ENCODE measurements around the gene RAX2. TPM values are rescaled to one million over a fixed set of nuclear protein-coding genes. Genes with fewer than 3 reads are reported as not detected.
A peak's percentile ranks its signal among the peaks of the same experiment; 100 is the strongest.

RAX2 gene
- total RNA-seq (2013; cell fraction: nucleolus; rRNA removed): not detected in 2 replicates
- not detected in 2 replicates for total RNA-seq (2014; rRNA removed)
- not detected in 2 replicates for total RNA-seq (2014; rRNA removed; fragmentation: Illumina TruSeq; extraction: Trizol)
- total RNA-seq (2021): not detected in 2 replicates
- polyA plus RNA-seq (2011; ENCODE audit: low read depth): not detected
- polyA plus RNA-seq (2011; rRNA removed): not detected in 2 replicates
- not detected in 2 replicates for polyA plus RNA-seq (2011; cell fraction: cytosol; rRNA removed)
- polyA plus RNA-seq (2011; cell fraction: nucleus; rRNA removed): not detected in 2 replicates
- polyA plus RNA-seq (2012): not detected in 2 replicates
- polyA plus RNA-seq (2014; fragmentation: Illumina TruSeq; extraction: Trizol): not detected in 2 replicates
- not detected for polyA plus RNA-seq (2014; fragmentation: Nextera tagmentation; extraction: Ambion mirVana)
- polyA plus RNA-seq (2014; rRNA removed): not detected in 2 replicates
- not detected for polyA plus RNA-seq (2016; fragmentation: Nextera tagmentation; extraction: Ambion mirVana)
- polyA minus RNA-seq (2011; rRNA and poly(A)+ RNA removed): not detected in 2 replicates
- polyA minus RNA-seq (2011; cell fraction: cytosol; rRNA and poly(A)+ RNA removed): not detected in 2 replicates
- not detected in 2 replicates for polyA minus RNA-seq (2011; cell fraction: nucleus; rRNA and poly(A)+ RNA removed)
- Bru-seq, nascent RNA: not detected
- percentile 16 among the genes with signal in this experiment for BruChase-seq, experiment 1, labeled RNA remaining after a 6-hour chase
- not detected for BruChase-seq, experiment 2, labeled RNA remaining after a 2-hour chase
- long read RNA-seq, experiment 1: 0 reads
- long read RNA-seq, experiment 2: 0 reads

DNA sequence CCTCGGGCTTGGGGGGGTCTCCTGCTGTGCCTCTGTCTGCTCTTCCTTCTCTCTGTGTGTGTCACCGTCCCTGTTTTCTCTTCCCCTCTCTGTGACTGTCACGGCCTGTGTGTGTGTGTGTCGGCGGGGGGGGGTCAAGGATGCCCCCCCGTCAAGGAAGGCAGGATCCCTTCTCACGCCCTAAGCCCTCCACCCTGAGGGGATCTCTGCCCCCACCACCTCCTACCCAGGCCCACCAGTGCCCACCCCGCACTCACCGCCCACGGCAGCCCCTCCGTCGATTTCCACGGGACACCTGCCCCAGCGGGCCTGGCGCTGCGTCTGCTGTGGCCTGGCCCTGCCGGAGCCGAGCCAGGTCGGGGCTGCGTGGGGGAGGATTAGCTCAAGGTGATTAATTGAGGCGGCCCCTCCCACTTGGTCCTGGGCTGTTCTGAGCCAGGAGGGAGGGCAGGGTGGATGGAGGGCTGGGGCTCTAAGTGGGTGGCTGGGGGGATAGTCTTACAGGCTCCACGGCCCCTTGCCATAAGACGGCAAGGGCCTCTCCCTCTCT is at the start of gene RAX2:
RAX2 (minus strand) TSS at position 323 of the 550 bp plus-strand sequence. CDS start 486 bp downstream, outside the sequence.
- no peak for DNase-seq (ENCODE audit: low read depth, low spot score)
- CTCF ChIA-PET: interaction anchor here (0.6 kb wide), 1 partner anchor 216 kb away, joined by 5 read pairs; no protein-coding TSS in a partner anchor
- H3K4me3 ChIP-seq: no peak within 1 kb of the TSS
- in situ Hi-C loops (cut with MboI): no loop called here
- no peaks in the 10 kb centered on the region for H3K79me2 ChIP-seq (ENCODE audit: control insufficient read depth, insufficient read depth, low read length)
- no peaks in the 10 kb centered on the region for H3K27me3 ChIP-seq (replicated peaks in 1 of 2; ENCODE audit: control insufficient read depth in 2 of 2, insufficient read depth in 2 of 2, low read length in 1 of 2)
- no peak for ATAC-seq
- H3K4me1 ChIP-seq (ENCODE audit: control insufficient read depth, insufficient read depth, low read length): no peaks in the 10 kb centered on the region
- H3K9ac ChIP-seq (ENCODE audit: control insufficient read depth, insufficient read depth, low read length): no peak within 1 kb of the TSS
- POLR2A ChIA-PET: no interaction called here
- BruUV-seq (replicated peaks): no TSS peak
- H3K9me3 ChIP-seq (replicated peaks; ENCODE audit: control insufficient read depth, insufficient read depth, low read length): no peaks in the 10 kb centered on the region
- H3K27ac ChIP-seq (ENCODE audit: control insufficient read depth, insufficient read depth): no peak within 1 kb of the TSS
- H3K36me3 ChIP-seq (ENCODE audit: control insufficient read depth in 2 of 2, insufficient read depth in 2 of 2, low read length in 1 of 2): peaks cover 0 to 13% of the 10 kb centered on the region in 2 experiments; a peak in 2 of 4 replicates
- 54% methylated on average over 23 of the region's 23 CpGs for WGBS (ENCODE audit: insufficient coverage, insufficient replicate concordance, low lambda C conversion rate, missing lambda C conversion rate)
- H4K20me1 ChIP-seq (ENCODE audit: control insufficient read depth, insufficient read depth): no peaks in the 10 kb centered on the region
- intact Hi-C loops (cut with micrococcal nuclease; ENCODE audit: unreplicated experiment): no loop called here
- SMC1A ChIA-PET (ENCODE audit: uncharacterized antibody, unreplicated experiment): no interaction called here
- no peak for FAIRE-seq
- no peak within 1 kb of the TSS for H3K4me2 ChIP-seq (ENCODE audit: control insufficient read depth, insufficient read depth)
- no peak within 1 kb of the TSS for H2AFZ ChIP-seq (ENCODE audit: control insufficient read depth, low read depth, low read length)
- RAD21 ChIA-PET (ENCODE audit: unreplicated experiment): no interaction called here
- TF ChIP-seq NFXL1 (IDR thresholded peaks at IDR 0.05; ENCODE audit: borderline replicate concordance) (no peak), EP300 (IDR thresholded peaks at IDR 0.05; ENCODE audit: borderline replicate concordance in 1 of 2, control insufficient read depth in 1 of 2, low read depth in 2 of 2, low read length in 2 of 2) (no peak), HDAC6 (IDR thresholded peaks at IDR 0.05; ENCODE audit: unreplicated experiment) (no peak), CHD4 (IDR thresholded peaks at IDR 0.05) (no peak), SMARCA5 (IDR thresholded peaks at IDR 0.05) (no peak), POLR2AphosphoS5 (IDR thresholded peaks at IDR 0.05; ENCODE audit: low read length) (no peak), NFIC (IDR thresholded peaks at IDR 0.05; ENCODE audit: low read depth, low read length) (no peak), RB1 (IDR thresholded peaks at IDR 0.05; ENCODE audit: borderline replicate concordance) (no peak), ZBED1 (IDR thresholded peaks at IDR 0.05; ENCODE audit: borderline replicate concordance) (no peak)
- TF ChIP-seq, protein P1, sequence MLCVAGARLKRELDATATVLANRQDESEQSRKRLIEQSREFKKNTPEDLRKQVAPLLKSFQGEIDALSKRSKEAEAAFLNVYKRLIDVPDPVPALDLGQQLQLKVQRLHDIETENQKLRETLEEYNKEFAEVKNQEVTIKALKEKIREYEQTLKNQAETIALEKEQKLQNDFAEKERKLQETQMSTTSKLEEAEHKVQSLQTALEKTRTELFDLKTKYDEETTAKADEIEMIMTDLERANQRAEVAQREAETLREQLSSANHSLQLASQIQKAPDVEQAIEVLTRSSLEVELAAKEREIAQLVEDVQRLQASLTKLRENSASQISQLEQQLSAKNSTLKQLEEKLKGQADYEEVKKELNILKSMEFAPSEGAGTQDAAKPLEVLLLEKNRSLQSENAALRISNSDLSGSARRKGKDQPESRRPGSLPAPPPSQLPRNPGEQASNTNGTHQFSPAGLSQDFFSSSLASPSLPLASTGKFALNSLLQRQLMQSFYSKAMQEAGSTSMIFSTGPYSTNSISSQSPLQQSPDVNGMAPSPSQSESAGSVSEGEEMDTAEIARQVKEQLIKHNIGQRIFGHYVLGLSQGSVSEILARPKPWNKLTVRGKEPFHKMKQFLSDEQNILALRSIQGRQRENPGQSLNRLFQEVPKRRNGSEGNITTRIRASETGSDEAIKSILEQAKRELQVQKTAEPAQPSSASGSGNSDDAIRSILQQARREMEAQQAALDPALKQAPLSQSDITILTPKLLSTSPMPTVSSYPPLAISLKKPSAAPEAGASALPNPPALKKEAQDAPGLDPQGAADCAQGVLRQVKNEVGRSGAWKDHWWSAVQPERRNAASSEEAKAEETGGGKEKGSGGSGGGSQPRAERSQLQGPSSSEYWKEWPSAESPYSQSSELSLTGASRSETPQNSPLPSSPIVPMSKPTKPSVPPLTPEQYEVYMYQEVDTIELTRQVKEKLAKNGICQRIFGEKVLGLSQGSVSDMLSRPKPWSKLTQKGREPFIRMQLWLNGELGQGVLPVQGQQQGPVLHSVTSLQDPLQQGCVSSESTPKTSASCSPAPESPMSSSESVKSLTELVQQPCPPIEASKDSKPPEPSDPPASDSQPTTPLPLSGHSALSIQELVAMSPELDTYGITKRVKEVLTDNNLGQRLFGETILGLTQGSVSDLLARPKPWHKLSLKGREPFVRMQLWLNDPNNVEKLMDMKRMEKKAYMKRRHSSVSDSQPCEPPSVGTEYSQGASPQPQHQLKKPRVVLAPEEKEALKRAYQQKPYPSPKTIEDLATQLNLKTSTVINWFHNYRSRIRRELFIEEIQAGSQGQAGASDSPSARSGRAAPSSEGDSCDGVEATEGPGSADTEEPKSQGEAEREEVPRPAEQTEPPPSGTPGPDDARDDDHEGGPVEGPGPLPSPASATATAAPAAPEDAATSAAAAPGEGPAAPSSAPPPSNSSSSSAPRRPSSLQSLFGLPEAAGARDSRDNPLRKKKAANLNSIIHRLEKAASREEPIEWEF (IDR thresholded peaks at IDR 0.05; ENCODE audit: insufficient replicate concordance, low read depth, low read length): no peak
- TF ChIP-seq, protein P2, sequence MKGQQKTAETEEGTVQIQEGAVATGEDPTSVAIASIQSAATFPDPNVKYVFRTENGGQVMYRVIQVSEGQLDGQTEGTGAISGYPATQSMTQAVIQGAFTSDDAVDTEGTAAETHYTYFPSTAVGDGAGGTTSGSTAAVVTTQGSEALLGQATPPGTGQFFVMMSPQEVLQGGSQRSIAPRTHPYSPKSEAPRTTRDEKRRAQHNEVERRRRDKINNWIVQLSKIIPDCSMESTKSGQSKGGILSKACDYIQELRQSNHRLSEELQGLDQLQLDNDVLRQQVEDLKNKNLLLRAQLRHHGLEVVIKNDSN (IDR thresholded peaks at IDR 0.05; ENCODE audit: borderline replicate concordance, extremely low read length, insufficient read depth, low read depth, low read length): no peak
